ENCODE results near the gene MED19. TPM values are rescaled to one million over a fixed set of nuclear protein-coding genes. Genes with fewer than 3 reads are reported as not detected.
A peak's percentile ranks its signal among the peaks of the same experiment; 100 is the strongest.
"Not testable (repeated sequence)": the region's sequence is repeated elsewhere in the genome, so short reads cannot be mapped to it uniquely, and the experiment has no call there.

Gene MED19
- total and polyA plus RNA-seq, 8 donors = 2.5 to 11.5 (median 5.6) TPM

GRCh38 chr11:57728829-57729228, 16.8 kb upstream of the MED19 start:
- no peaks in the 10 kb centered on the region for H3K4me1 ChIP-seq
- DNase-seq = no peak
- H3K9me3 ChIP-seq = no peaks in the 10 kb centered on the region
- intact Hi-C loops (cut with DNase I) = no loop called here
- WGBS, 2 donors = 76 to 83% methylated on average over 7 of the region's 7 CpGs
- no peaks in the 10 kb centered on the region for H3K27me3 ChIP-seq
- no peaks in the 10 kb centered on the region for H3K36me3 ChIP-seq
- H3K4me3 ChIP-seq = no peak overlapping the region
- no peak for TF ChIP-seq CTCF (IDR thresholded peaks at IDR 0.05)
- no peak for FAIRE-seq
- ATAC-seq = no peak
- H3K27ac ChIP-seq = no peak overlapping the region

GRCh38 chr11:57727185-57727584, 15.2 kb upstream of the MED19 start:
- ATAC-seq = no peak
- no peak for TF ChIP-seq CTCF (IDR thresholded peaks at IDR 0.05)
- 72 to 75% methylated on average over 2 of the region's 2 CpGs for WGBS, 2 donors

GRCh38 chr11:57716726-57717125, 4.7 kb upstream of the MED19 start:
- 96 to 100% methylated on average over 8 to 26 of the region's 34 CpGs for WGBS, 2 donors
- H3K27me3 ChIP-seq; FAIRE-seq; H3K9me3 ChIP-seq; H3K36me3 ChIP-seq; H3K4me3 ChIP-seq; H3K27ac ChIP-seq; ATAC-seq; DNase-seq; intact Hi-C loops (cut with DNase I): not testable (repeated sequence)
- peaks cover 0 to 15% (median 10%) of the 10 kb centered on the region in 3 donors for H3K4me1 ChIP-seq

More at GRCh38 chr11:57727185-57727584, 15.2 kb upstream of the MED19 start:
- DNase-seq (no peak), FAIRE-seq (no peak)
- Histone ChIP-seq H3K9me3 (no peaks in the 10 kb centered on the region), H3K27ac (no peak overlapping the region), H3K36me3 (no peaks in the 10 kb centered on the region), H3K27me3 (no peaks in the 10 kb centered on the region), H3K4me1 (no peaks in the 10 kb centered on the region), H3K4me3 (no peak overlapping the region)
- intact Hi-C loops (cut with DNase I) = no loop called here

- Histone ChIP-seq H3K9me3 (no peaks in the 10 kb centered on the region), H3K27ac (no peak overlapping the region), H3K4me1 (peaks cover 0 to 25% (median 16%) of the 10 kb centered on the region in 3 donors), H3K27me3 (no peaks in the 10 kb centered on the region), H3K4me3 (peak overlapping the region in 2 of 4 donors; percentile 88 to 94), H3K36me3 (no peaks in the 10 kb centered on the region)
- 91 to 96% methylated on average over 2 of the region's 2 CpGs for WGBS, 2 donors
- no peak for DNase-seq
- intact Hi-C loops (cut with DNase I) = no loop called here
- TF ChIP-seq CTCF (IDR thresholded peaks at IDR 0.05) = no peak
- ATAC-seq = no peak
- FAIRE-seq = no peak
Observed at GRCh38 chr11:57713835-57714234, 1.8 kb upstream of the MED19 start.

- WGBS, 2 donors = 0% methylated on average over 52 to 53 of the region's 53 CpGs
- Histone ChIP-seq H3K27me3 (no peaks in the 10 kb centered on the region), H3K9me3 (no peaks in the 10 kb centered on the region), H3K27ac (peak within 1 kb of the TSS; percentile 86 to 90 (median 88)), H3K4me1 (peaks cover 0 to 25% (median 16%) of the 10 kb centered on the region in 3 donors), H3K36me3 (no peaks in the 10 kb centered on the region), H3K4me3 (peak within 1 kb of the TSS; percentile 73 to 94 (median 89))
- ATAC-seq (peak; percentile 91 to 96 (median 92)), FAIRE-seq (peak; percentile 99), DNase-seq (peak; percentile 87 to 94 (median 92))
- TF ChIP-seq CTCF (IDR thresholded peaks at IDR 0.05) = no peak
- intact Hi-C loops (cut with DNase I) = no loop called here
Observed at GRCh38 chr11:57712256-57713150, 488 bp upstream of the MED19 start, which contains the start of gene TMX2. Gene TMX2 (plus strand): TSS chr11:57712593. CDS start chr11:57712619, 26 bp downstream.
